CD4-positive, alpha-beta T cell treated with Interleukin-1 beta for 1 hour (primary cell): Measurements from ENCODE around the gene ZFAND3.
"Not testable (repeated sequence)": the region's sequence is repeated elsewhere in the genome, so short reads cannot be mapped to it uniquely, and the experiment has no call there.

Experiments
- DNase-seq, 2 donors: peaks; one replicate each; pipeline ENCODE4 v3.0.0-alpha.2; 2020 to 2022

ZFAND3 gene

DNA sequence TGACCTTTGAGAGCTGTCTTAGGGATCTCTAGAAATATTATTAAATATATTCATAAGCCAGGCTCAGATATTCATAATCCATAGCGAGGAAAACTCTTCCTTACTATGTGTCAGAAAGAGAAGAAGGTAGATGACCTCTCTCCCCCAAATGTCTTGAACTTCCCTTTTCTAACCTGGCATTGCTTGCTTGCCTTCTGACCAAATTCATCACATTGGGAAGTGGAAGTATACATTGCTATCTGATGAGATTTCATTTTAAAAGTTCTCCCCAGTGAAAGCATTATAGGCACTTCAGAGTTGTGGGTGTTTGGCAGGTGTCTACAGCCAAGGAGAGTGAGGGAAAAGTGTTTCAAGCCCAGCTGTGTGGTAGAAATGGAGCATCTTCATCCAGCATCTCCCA lies 197.3 kb downstream of the ZFAND3 start:
- DNase-seq, result no peak

GRCh38 chr6:38018755-38019165 lies 199.2 kb downstream of the ZFAND3 start:
- DNase-seq, result no peak

DNA sequence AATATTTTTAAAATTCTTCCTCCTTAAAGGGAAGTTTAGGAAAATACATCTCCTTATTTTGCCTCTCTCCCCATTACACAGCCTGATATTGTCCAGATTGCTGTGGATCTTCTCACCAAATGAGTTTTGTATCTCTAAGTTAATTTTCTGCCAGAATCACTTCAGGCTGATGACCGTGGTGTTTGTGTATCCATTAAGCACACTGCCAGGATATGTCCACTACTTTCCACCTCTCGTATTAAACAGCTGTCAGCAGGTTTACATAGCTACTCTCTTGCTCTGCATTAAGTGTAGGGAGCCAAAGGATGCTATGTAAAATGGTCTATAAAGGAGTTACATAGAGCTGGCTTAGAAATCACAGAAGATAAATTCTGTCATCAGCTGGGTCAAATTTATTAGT lies 201.1 kb downstream of the ZFAND3 start:
- no peak for DNase-seq

DNA sequence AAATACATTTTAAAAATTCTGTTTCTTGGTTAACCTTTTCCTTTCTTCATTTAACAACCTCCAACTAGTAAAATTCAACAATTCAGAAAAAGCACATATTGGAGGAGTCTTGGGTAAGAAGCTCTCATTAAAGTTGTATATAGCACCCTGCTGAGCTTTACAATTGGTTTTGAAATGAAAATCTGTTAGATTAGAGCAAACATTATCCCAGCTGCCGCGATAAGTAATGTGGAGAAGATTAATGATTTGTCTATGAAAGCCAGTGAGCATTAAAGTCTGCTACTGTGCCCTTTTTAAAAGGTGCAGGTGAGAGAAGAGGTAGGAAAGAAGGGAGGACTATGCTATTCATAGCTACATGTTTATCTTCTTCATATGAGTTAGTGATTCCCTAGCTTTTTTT lies 201.5 kb downstream of the ZFAND3 start:
- no peak for DNase-seq

- DNase-seq, result no peak
Measured at GRCh38 chr6:38021571-38021970, 202.0 kb downstream of the ZFAND3 start.

- DNase-seq, result no peak
Measured at GRCh38 chr6:38022688-38023087, 203.2 kb downstream of the ZFAND3 start.

DNA sequence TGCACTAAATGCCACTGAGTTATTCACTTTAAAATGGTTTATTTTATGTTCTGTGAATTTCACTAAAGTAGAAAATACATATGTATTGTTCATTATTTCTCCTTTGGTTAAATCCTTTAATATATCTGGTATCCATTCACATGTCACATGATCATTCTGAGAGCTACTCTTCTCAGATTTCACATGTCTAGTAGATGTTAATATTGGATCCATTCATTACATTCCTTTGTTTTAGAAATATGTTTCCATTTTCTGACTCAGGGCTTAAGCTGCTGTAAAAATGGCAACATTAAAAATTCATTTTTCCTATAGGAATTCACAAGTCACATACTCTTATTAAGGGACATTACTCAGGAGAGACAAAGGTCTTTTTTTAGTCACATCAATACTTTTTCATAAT lies 205.4 kb downstream of the ZFAND3 start:
- DNase-seq, result no peak

DNA sequence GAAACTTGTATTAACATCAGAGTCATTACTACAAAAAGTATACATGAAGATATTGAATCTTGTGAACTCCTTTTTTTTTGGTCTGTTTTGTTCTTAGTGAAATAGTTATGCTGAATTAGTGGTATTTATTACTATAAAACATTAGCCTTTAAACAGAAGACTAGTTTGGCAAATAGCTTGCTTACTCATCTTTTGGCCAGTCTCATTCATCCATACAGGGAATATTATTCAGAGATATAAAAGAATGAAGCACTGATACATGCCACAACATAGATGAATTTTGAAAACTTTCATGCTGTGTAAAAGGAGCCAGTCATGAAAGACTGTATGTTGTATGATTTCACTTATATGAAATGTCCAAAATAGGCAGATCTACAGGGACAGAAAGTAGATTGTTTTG lies 205.9 kb downstream of the ZFAND3 start:
- DNase-seq, result no peak

- DNase-seq, result no peak
Measured at GRCh38 chr6:38027685-38028373, 208.3 kb downstream of the ZFAND3 start.

- no peak for DNase-seq
Measured at GRCh38 chr6:38030380-38030779, 210.9 kb downstream of the ZFAND3 start.

DNA sequence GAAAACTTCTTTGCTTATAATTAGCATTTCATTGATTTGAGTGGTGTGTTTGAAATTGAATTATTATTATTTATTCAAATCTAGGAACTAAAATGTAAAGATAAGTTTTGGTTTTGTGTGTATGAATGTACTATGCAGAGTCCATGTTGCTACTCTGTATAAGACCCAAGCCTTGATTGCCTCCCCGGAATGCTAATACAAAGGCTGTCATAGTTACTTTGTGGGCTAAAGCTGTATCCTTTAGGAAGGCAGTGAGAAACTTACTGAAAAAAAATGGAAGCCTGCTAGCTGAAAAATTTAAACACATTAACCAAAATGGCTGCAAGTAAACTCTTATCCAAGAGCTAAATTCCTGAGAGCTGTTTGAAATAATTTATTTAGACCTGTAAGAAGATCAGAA lies 213.3 kb downstream of the ZFAND3 start:
- DNase-seq, result no peak

GRCh38 chr6:38033442-38033982 lies 214.0 kb downstream of the ZFAND3 start:
- no peak for DNase-seq

DNA sequence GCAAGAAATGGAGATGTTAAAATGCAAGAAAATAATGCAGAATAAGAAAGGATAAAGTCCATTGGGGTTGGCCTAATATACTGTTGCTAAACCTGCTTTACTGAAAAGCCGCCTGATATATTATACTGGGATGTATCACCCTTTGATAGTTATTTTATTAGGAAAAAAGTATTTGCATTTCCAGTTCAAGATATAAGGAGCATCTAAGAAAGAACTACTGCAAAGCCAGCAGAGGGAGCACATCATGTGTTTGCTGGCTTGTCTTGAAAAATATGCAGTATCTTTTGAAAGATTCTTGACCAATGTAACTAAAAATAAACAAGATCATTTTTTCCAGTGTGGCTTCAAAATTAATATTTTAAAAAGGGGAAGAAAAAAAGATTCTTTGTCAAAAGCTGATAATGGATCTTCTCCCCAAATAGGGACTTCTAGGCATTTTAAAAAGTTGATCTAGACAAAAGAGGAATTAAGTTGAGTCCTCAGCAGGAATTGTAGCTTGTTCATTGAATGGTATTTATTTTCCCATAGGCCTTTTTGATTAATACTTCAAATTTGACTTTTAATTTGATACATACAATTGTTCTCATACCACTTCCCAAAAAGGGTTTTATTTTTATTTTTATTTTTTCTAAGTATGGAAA lies 214.9 kb downstream of the ZFAND3 start:
- no peak for DNase-seq

GRCh38 chr6:38035478-38035877 lies 216.0 kb downstream of the ZFAND3 start:
- DNase-seq, result no peak

- DNase-seq, result no peak
Measured at GRCh38 chr6:38039502-38039901, 220.0 kb downstream of the ZFAND3 start.

GRCh38 chr6:38040254-38040653 lies 220.7 kb downstream of the ZFAND3 start:
- DNase-seq, result no peak

GRCh38 chr6:38043259-38043753 lies 223.8 kb downstream of the ZFAND3 start:
- no peak for DNase-seq

DNA sequence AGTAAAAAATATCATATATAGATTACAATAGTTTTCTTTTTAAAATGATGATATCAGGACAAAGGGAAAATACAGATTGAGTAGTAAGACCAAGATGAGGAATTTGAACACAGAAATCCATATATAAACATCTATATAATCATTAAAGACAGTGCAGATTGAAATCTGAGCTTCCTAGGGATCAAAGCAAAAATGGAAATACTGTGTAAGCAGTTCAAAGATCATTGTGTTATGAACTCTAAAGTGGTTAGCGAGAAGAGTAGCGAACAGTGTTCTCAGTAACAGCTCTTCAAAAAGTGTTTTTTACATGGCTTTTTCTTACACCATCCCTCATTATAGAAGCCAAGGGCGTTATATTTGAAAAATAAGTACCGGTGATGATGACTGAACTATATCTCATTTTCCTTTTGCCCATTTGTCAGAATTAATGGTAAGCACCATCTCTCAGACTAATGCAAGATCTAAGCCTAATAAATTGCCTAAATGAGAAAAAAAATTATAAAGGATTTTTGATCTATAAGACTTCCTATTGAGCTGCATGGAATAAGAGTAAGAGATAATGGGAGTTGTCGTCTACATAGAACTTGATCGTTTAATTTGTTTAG lies 226.3 kb downstream of the ZFAND3 start:
- DNase-seq, result no peak

GRCh38 chr6:38047562-38047961 lies 228.0 kb downstream of the ZFAND3 start:
- no peak for DNase-seq

DNA sequence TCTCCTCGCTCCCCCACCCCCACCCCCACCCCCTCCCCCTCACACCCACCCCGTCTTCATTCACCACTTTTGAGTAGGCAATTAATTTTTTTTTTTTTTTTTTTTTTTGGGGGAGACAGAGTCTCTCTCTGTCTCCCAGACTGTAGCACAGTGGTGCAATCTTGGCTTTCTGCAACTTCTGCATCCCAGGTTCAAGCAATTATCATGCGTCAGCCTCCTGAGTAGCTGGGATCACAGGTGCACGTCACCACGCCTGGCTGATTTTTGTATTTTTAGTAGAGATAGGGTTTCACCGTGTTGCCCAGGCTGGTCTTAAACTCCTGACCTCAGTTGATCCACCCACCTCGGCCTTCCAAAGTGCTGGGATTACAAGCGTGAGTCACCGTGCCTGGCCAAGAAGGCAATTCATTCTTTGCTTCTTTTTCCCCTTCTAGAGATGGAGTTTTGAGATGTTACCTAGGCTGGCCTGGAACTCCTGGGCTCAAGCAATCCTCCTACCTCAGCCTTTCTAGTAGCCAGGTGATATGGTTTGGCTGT lies 230.4 kb downstream of the ZFAND3 start:
- DNase-seq, result not testable (repeated sequence)

DNA sequence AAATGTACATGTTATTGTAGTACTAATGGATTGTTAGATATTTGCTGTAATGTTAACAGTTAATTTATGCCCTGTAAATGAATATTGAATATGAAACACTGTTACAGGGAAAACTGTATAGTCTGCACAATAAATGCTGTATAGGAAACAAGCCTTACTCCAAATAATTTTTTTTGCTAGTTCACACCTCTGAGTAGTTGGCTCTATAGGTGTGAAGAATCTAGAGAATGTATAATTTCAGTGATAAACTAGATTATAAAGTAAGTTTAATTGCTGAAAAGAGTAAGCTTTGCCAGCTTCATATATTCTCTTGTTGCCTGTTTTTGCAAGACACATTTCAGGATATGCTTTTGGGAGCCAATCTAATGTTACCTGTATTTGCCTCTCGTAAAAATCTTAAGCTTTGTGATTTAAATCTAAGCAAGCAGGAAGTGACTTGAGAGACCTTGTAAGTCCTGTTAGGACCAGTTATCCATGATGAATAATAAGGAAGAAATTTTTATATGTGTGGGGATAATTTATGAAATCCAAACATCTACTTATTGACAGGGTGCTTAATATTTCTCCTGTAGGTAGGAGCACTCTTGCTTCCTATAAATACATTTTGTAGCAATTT lies 232.4 kb downstream of the ZFAND3 start:
- no peak for DNase-seq

GRCh38 chr6:38054527-38055202 lies 235.1 kb downstream of the ZFAND3 start:
- no peak for DNase-seq

DNA sequence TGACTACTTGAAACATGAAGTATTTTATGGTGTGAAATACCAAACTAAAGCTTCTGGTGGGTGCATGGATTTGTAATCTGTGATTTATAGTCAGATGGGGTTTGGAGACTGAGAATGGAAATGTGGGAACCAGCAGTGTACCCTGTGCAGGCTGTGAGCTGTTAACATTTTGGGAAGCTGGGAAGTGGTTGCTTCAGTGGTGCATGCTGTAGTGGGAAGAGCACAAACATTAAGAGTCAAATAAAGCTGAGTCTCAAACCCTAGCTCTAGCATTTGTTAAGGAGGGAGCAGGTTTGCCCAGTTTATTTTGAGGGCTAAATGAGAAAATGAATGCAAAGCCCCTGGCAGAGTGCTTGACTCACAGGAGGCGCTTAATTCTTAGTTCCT lies 235.7 kb downstream of the ZFAND3 start:
- DNase-seq, result no peak
